ENCODE data around the gene ZRANB3. TPM values are rescaled to one million over a fixed set of nuclear protein-coding genes. Genes with fewer than 3 reads are reported as not detected.
"Not testable (repeated sequence)": the region's sequence is repeated elsewhere in the genome, so short reads cannot be mapped to it uniquely, and the experiment has no call there.

ZRANB3 gene
- polyA plus RNA-seq, 1 donor = 3.8 TPM

- no peak for DNase-seq
- Histone ChIP-seq H3K27me3 (ENCODE audit: control insufficient read depth, insufficient read depth, low read length) (no peaks in the 10 kb centered on the region), H3K36me3 (ENCODE audit: control insufficient read depth, insufficient read depth, low read length) (no peaks in the 10 kb centered on the region), H3K27ac (ENCODE audit: low read length) (no peak overlapping the region), H3K4me1 (ENCODE audit: control insufficient read depth, insufficient read depth, low read length) (no peaks in the 10 kb centered on the region), H3K4me3 (ENCODE audit: low read length) (no peak overlapping the region), H3K9me3 (ENCODE audit: control insufficient read depth, low read depth, low read length) (peaks cover 4% of the 10 kb centered on the region)
- 80% methylated on average over 1 of the region's 4 CpGs for WGBS (ENCODE audit: insufficient coverage, low lambda C conversion rate)
These were observed 226.3 kb downstream of the ZRANB3 start for GRCh38 chr2:135304694-135305093.

- Histone ChIP-seq H3K27me3 (ENCODE audit: control insufficient read depth, insufficient read depth, low read length) (no peaks in the 10 kb centered on the region), H3K27ac (ENCODE audit: low read length) (no peak overlapping the region), H3K4me3 (ENCODE audit: low read length) (no peak overlapping the region), H3K4me1 (ENCODE audit: control insufficient read depth, insufficient read depth, low read length) (no peaks in the 10 kb centered on the region), H3K9me3 (ENCODE audit: control insufficient read depth, low read depth, low read length) (peaks cover 6% of the 10 kb centered on the region), H3K36me3 (ENCODE audit: control insufficient read depth, insufficient read depth, low read length) (no peaks in the 10 kb centered on the region)
- 100% methylated on average over 1 of the region's 1 CpG for WGBS (ENCODE audit: insufficient coverage, low lambda C conversion rate)
- no peak for DNase-seq
These were observed 231.3 kb downstream of the ZRANB3 start for GRCh38 chr2:135299658-135300244.

GRCh38 chr2:135299165-135299564 is 231.9 kb downstream of the ZRANB3 start:
- H3K27ac ChIP-seq (ENCODE audit: low read length) = no peak overlapping the region
- WGBS (ENCODE audit: insufficient coverage, low lambda C conversion rate) = 80% methylated on average over 1 of the region's 2 CpGs
- H3K36me3 ChIP-seq (ENCODE audit: control insufficient read depth, insufficient read depth, low read length) = no peaks in the 10 kb centered on the region
- no peaks in the 10 kb centered on the region for H3K27me3 ChIP-seq (ENCODE audit: control insufficient read depth, insufficient read depth, low read length)
- H3K9me3 ChIP-seq (ENCODE audit: control insufficient read depth, low read depth, low read length) = peaks cover 6% of the 10 kb centered on the region
- no peaks in the 10 kb centered on the region for H3K4me1 ChIP-seq (ENCODE audit: control insufficient read depth, insufficient read depth, low read length)
- H3K4me3 ChIP-seq (ENCODE audit: low read length) = no peak overlapping the region
- DNase-seq = no peak

GRCh38 chr2:135287121-135287520 is 243.9 kb downstream of the ZRANB3 start:
- not testable (repeated sequence) for H3K4me1 ChIP-seq (ENCODE audit: control insufficient read depth, insufficient read depth, low read length); DNase-seq; H3K27me3 ChIP-seq (ENCODE audit: control insufficient read depth, insufficient read depth, low read length); H3K27ac ChIP-seq (ENCODE audit: low read length); H3K4me3 ChIP-seq (ENCODE audit: low read length); H3K9me3 ChIP-seq (ENCODE audit: control insufficient read depth, low read depth, low read length); H3K36me3 ChIP-seq (ENCODE audit: control insufficient read depth, insufficient read depth, low read length)

- Histone ChIP-seq H3K27ac (ENCODE audit: low read length) (no peak overlapping the region), H3K27me3 (ENCODE audit: control insufficient read depth, insufficient read depth, low read length) (no peaks in the 10 kb centered on the region), H3K9me3 (ENCODE audit: control insufficient read depth, low read depth, low read length) (no peaks in the 10 kb centered on the region), H3K36me3 (ENCODE audit: control insufficient read depth, insufficient read depth, low read length) (no peaks in the 10 kb centered on the region), H3K4me1 (ENCODE audit: control insufficient read depth, insufficient read depth, low read length) (no peaks in the 10 kb centered on the region), H3K4me3 (ENCODE audit: low read length) (no peak overlapping the region)
- DNase-seq = no peak
- WGBS (ENCODE audit: insufficient coverage, low lambda C conversion rate) = 92% methylated on average over 2 of the region's 3 CpGs
These were observed 245.6 kb downstream of the ZRANB3 start for GRCh38 chr2:135285391-135285790.

- Histone ChIP-seq H3K27ac (ENCODE audit: low read length) (no peak overlapping the region), H3K36me3 (ENCODE audit: control insufficient read depth, insufficient read depth, low read length) (no peaks in the 10 kb centered on the region), H3K9me3 (ENCODE audit: control insufficient read depth, low read depth, low read length) (no peaks in the 10 kb centered on the region), H3K4me1 (ENCODE audit: control insufficient read depth, insufficient read depth, low read length) (no peaks in the 10 kb centered on the region), H3K27me3 (ENCODE audit: control insufficient read depth, insufficient read depth, low read length) (no peaks in the 10 kb centered on the region), H3K4me3 (ENCODE audit: low read length) (no peak overlapping the region)
- WGBS (ENCODE audit: insufficient coverage, low lambda C conversion rate) = no CpG with 5 or more reads among the region's 1 CpG
- DNase-seq = no peak
These were observed 249.6 kb downstream of the ZRANB3 start for GRCh38 chr2:135281379-135281778.

- Histone ChIP-seq H3K27ac (ENCODE audit: low read length) (no peak overlapping the region), H3K4me3 (ENCODE audit: low read length) (no peak overlapping the region), H3K9me3 (ENCODE audit: control insufficient read depth, low read depth, low read length) (no peaks in the 10 kb centered on the region), H3K4me1 (ENCODE audit: control insufficient read depth, insufficient read depth, low read length) (no peaks in the 10 kb centered on the region), H3K27me3 (ENCODE audit: control insufficient read depth, insufficient read depth, low read length) (no peaks in the 10 kb centered on the region), H3K36me3 (ENCODE audit: control insufficient read depth, insufficient read depth, low read length) (no peaks in the 10 kb centered on the region)
- no peak for DNase-seq
These were observed 251.8 kb downstream of the ZRANB3 start for GRCh38 chr2:135279209-135279608.

GRCh38 chr2:135276525-135276924 is 254.5 kb downstream of the ZRANB3 start:
- Histone ChIP-seq H3K4me3 (ENCODE audit: low read length) (no peak overlapping the region), H3K4me1 (ENCODE audit: control insufficient read depth, insufficient read depth, low read length) (no peaks in the 10 kb centered on the region), H3K27me3 (ENCODE audit: control insufficient read depth, insufficient read depth, low read length) (no peaks in the 10 kb centered on the region), H3K36me3 (ENCODE audit: control insufficient read depth, insufficient read depth, low read length) (no peaks in the 10 kb centered on the region), H3K9me3 (ENCODE audit: control insufficient read depth, low read depth, low read length) (no peaks in the 10 kb centered on the region), H3K27ac (ENCODE audit: low read length) (no peak overlapping the region)
- no peak for DNase-seq
- WGBS (ENCODE audit: insufficient coverage, low lambda C conversion rate) = 62% methylated on average over 2 of the region's 2 CpGs

GRCh38 chr2:135271006-135271405 is 260.0 kb downstream of the ZRANB3 start:
- H3K9me3 ChIP-seq (ENCODE audit: control insufficient read depth, low read depth, low read length) = no peaks in the 10 kb centered on the region
- no peaks in the 10 kb centered on the region for H3K36me3 ChIP-seq (ENCODE audit: control insufficient read depth, insufficient read depth, low read length)
- no CpG with 5 or more reads among the region's 2 CpGs for WGBS (ENCODE audit: insufficient coverage, low lambda C conversion rate)
- H3K27ac ChIP-seq (ENCODE audit: low read length) = no peak overlapping the region
- H3K4me1 ChIP-seq (ENCODE audit: control insufficient read depth, insufficient read depth, low read length) = no peaks in the 10 kb centered on the region
- DNase-seq = no peak
- no peaks in the 10 kb centered on the region for H3K27me3 ChIP-seq (ENCODE audit: control insufficient read depth, insufficient read depth, low read length)
- H3K4me3 ChIP-seq (ENCODE audit: low read length) = no peak overlapping the region

- H3K27me3 ChIP-seq (ENCODE audit: control insufficient read depth, insufficient read depth, low read length) = no peaks in the 10 kb centered on the region
- H3K36me3 ChIP-seq (ENCODE audit: control insufficient read depth, insufficient read depth, low read length) = no peaks in the 10 kb centered on the region
- no peaks in the 10 kb centered on the region for H3K4me1 ChIP-seq (ENCODE audit: control insufficient read depth, insufficient read depth, low read length)
- H3K4me3 ChIP-seq (ENCODE audit: low read length) = no peak overlapping the region
- H3K27ac ChIP-seq (ENCODE audit: low read length) = no peak overlapping the region
- WGBS (ENCODE audit: insufficient coverage, low lambda C conversion rate) = no CpG with 5 or more reads among the region's 6 CpGs
- H3K9me3 ChIP-seq (ENCODE audit: control insufficient read depth, low read depth, low read length) = no peaks in the 10 kb centered on the region
- DNase-seq = no peak
These were observed 265.0 kb downstream of the ZRANB3 start for GRCh38 chr2:135265960-135266490.

GRCh38 chr2:135259123-135259522 is 271.9 kb downstream of the ZRANB3 start:
- Histone ChIP-seq H3K27me3 (ENCODE audit: control insufficient read depth, insufficient read depth, low read length) (no peaks in the 10 kb centered on the region), H3K9me3 (ENCODE audit: control insufficient read depth, low read depth, low read length) (no peaks in the 10 kb centered on the region), H3K27ac (ENCODE audit: low read length) (no peak overlapping the region), H3K4me1 (ENCODE audit: control insufficient read depth, insufficient read depth, low read length) (no peaks in the 10 kb centered on the region), H3K4me3 (ENCODE audit: low read length) (no peak overlapping the region), H3K36me3 (ENCODE audit: control insufficient read depth, insufficient read depth, low read length) (no peaks in the 10 kb centered on the region)
- WGBS (ENCODE audit: insufficient coverage, low lambda C conversion rate) = no CpG with 5 or more reads among the region's 6 CpGs
- DNase-seq = no peak

Data from large intestine (tissue), 3 donors.